ENCODE data around the gene CD34.

The CD34 gene

DNA sequence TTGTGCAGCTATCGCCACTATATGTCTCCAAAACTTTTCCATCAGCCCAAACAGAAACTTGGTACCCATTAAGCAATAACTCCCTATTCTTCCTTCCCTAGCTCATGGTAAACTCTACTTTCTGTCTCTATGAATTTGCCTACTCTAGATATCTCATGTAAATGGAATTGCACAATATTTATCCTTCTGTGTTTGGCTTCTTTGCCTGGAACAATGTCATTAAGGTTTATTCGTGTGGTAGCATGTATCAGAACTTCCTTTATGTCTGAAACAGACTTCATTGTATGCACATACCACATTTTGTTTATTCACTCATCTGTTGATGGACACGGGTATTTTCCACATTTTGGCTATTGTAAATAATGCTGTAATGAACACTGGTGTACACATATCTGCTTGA, 40.7 kb upstream of the CD34 start:
- Histone ChIP-seq H3K4ac (ENCODE audit: low read depth, low read length) (no peak overlapping the region), H2AFZ (ENCODE audit: insufficient read depth, low read length, poor library complexity) (no peak overlapping the region), H3K9me3 (ENCODE audit: insufficient read depth, low read depth, low read length) (no peaks in the 10 kb centered on the region), H3K79me2 (ENCODE audit: control insufficient read depth, insufficient read depth, low read length, poor library complexity) (no peaks in the 10 kb centered on the region), H2BK120ac (ENCODE audit: insufficient read depth, low read length, poor library complexity) (no peak overlapping the region), H3K4me2 (ENCODE audit: low read length) (no peak overlapping the region), H2AK5ac (ENCODE audit: low read length) (no peak overlapping the region), H4K91ac (ENCODE audit: low read depth, low read length) (no peak overlapping the region), H2BK12ac (ENCODE audit: low read length) (no peak overlapping the region), H3K27me3 (ENCODE audit: insufficient read depth, low read length) (no peaks in the 10 kb centered on the region), H2BK5ac (ENCODE audit: low read depth, low read length, poor library complexity) (no peak overlapping the region), H3K9ac (ENCODE audit: low read length) (no peak overlapping the region), H3K14ac (ENCODE audit: low read length) (no peak overlapping the region), H4K8ac (ENCODE audit: low read depth, low read length) (no peak overlapping the region), H3K23ac (ENCODE audit: low read length) (no peak overlapping the region), H3K36me3 (ENCODE audit: control insufficient read depth in 1 of 2, insufficient read depth in 2 of 2, low read length in 2 of 2) (no peaks in the 10 kb centered on the region), H3K4me1 (ENCODE audit: control insufficient read depth in 1 of 2, insufficient read depth in 2 of 2, low read length in 2 of 2) (no peaks in the 10 kb centered on the region), H3K4me3 (ENCODE audit: low read depth, low read length) (no peak overlapping the region), H3K27ac (ENCODE audit: low read depth, low read length) (no peak overlapping the region), H3K79me1 (ENCODE audit: low read length) (no peaks in the 10 kb centered on the region), H4K12ac (ENCODE audit: low read depth, low read length) (no peak overlapping the region), H3K18ac (ENCODE audit: low read length) (no peak overlapping the region)
- no CpG with 5 or more reads among the region's 3 CpGs for WGBS (ENCODE audit: extremely low coverage, insufficient coverage, insufficient read length)
- no peak for DNase-seq

DNA sequence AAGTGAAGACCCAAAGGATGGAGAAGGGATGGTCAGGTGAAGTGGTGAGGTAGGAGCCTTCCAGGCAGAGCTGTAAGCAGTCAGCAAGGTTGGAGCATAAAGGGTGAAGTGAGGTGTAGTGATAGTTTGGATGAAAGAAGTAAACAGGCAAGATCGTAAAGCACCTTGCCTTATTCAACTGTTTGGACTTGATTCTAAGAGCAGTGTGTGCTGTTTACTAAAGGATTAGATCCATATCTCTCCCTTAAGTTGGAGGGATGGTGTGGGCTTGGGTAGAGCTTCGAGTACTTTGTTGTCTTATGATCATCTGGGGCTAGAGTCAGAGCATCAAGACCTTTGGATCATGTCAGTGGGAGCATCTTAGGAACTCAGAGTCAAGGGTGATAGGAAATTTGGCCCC, 39.8 kb upstream of the CD34 start:
- Histone ChIP-seq H3K14ac (ENCODE audit: low read length) (no peak overlapping the region), H4K12ac (ENCODE audit: low read depth, low read length) (no peak overlapping the region), H3K27ac (ENCODE audit: low read depth, low read length) (no peak overlapping the region), H3K27me3 (ENCODE audit: insufficient read depth, low read length) (no peaks in the 10 kb centered on the region), H2BK120ac (ENCODE audit: insufficient read depth, low read length, poor library complexity) (no peak overlapping the region), H3K79me2 (ENCODE audit: control insufficient read depth, insufficient read depth, low read length, poor library complexity) (no peaks in the 10 kb centered on the region), H2AK5ac (ENCODE audit: low read length) (no peak overlapping the region), H3K9me3 (ENCODE audit: insufficient read depth, low read depth, low read length) (no peaks in the 10 kb centered on the region), H3K4me1 (ENCODE audit: control insufficient read depth in 1 of 2, insufficient read depth in 2 of 2, low read length in 2 of 2) (no peaks in the 10 kb centered on the region), H3K4me2 (ENCODE audit: low read length) (no peak overlapping the region), H3K23ac (ENCODE audit: low read length) (no peak overlapping the region), H3K18ac (ENCODE audit: low read length) (no peak overlapping the region), H3K4me3 (ENCODE audit: low read depth, low read length) (no peak overlapping the region), H4K8ac (ENCODE audit: low read depth, low read length) (no peak overlapping the region), H4K91ac (ENCODE audit: low read depth, low read length) (no peak overlapping the region), H2BK5ac (ENCODE audit: low read depth, low read length, poor library complexity) (no peak overlapping the region), H2BK12ac (ENCODE audit: low read length) (no peak overlapping the region), H2AFZ (ENCODE audit: insufficient read depth, low read length, poor library complexity) (no peak overlapping the region), H3K36me3 (ENCODE audit: control insufficient read depth in 1 of 2, insufficient read depth in 2 of 2, low read length in 2 of 2) (no peaks in the 10 kb centered on the region), H3K9ac (ENCODE audit: low read length) (no peak overlapping the region), H3K4ac (ENCODE audit: low read depth, low read length) (no peak overlapping the region), H3K79me1 (ENCODE audit: low read length) (no peaks in the 10 kb centered on the region)
- no peak for DNase-seq
- WGBS (ENCODE audit: extremely low coverage, insufficient coverage, insufficient read length): no CpG with 5 or more reads among the region's 2 CpGs

DNA sequence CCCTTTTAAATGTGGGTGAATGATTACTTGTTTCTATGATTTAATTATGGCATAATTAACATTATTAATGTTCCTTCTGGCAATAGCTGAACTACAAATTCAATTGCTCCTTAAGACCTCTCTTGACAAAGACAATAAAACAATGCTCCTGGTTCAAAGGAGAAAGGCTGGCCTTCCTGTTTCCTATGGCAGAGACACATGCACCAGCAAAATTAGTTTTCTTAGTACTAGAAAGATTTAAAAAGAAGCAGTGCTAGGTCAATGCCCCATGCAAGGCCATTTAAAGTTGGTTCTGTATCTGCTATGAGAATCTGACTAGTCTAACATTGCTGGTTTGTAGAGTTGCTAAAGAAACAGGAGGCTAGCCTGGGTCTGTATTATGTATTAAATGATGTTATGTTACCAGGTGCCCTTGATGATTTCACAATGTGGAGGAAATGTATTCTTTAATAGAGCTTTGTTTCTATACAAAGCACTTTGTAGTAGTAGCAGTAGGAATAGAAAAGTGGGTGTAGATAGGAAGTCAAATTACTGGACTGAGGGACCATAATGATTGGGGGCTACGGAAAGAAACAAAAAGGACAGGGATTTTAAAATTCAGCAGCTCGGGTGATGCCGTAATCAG, 38.8 kb upstream of the CD34 start:
- no peak overlapping the region for H3K9ac ChIP-seq (ENCODE audit: low read length)
- H3K23ac ChIP-seq (ENCODE audit: low read length): no peak overlapping the region
- H3K79me2 ChIP-seq (ENCODE audit: control insufficient read depth, insufficient read depth, low read length, poor library complexity): no peaks in the 10 kb centered on the region

DNA sequence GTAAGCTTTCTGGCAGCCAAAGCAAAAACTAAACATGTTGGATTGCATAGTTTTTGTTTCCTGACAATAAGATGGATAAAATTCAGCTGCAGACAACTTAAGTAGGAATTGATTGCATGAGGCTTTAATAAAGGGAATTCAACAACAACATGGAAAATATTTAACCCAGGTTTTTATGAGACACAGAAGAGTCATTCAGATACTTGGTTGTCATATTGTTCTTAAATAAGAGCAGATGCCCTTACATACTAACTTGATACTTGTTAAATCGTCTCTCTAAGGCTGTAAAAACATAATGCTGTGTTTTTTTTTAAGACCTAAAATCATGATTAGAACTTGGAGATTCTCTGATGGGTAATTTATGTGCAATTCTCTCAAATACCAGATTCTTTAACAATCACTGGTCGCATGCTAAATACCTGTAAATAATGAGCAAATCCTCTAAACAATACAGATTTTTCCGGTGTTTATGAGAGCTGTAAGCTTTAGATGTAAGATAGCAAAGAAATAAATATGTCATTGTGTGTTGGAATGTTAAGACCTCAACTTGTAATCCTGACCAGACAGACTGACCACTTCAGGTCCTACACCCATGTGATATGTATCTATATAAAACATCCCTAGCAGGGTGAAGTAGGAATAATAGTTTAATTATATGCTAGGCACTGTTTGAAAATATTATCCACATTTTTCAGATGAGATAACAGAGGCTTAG, 37.8 kb upstream of the CD34 start:
- H3K4me2 ChIP-seq (ENCODE audit: low read length): no peak overlapping the region
- no peaks in the 10 kb centered on the region for H3K36me3 ChIP-seq (ENCODE audit: control insufficient read depth in 1 of 2, insufficient read depth in 2 of 2, low read length in 2 of 2)
- no peaks in the 10 kb centered on the region for H3K9me3 ChIP-seq (ENCODE audit: insufficient read depth, low read depth, low read length)
- H3K18ac ChIP-seq (ENCODE audit: low read length): no peak overlapping the region
- no peaks in the 10 kb centered on the region for H3K79me2 ChIP-seq (ENCODE audit: control insufficient read depth, insufficient read depth, low read length, poor library complexity)
- no peak overlapping the region for H3K9ac ChIP-seq (ENCODE audit: low read length)
- H4K12ac ChIP-seq (ENCODE audit: low read depth, low read length): no peak overlapping the region
- no peak overlapping the region for H3K23ac ChIP-seq (ENCODE audit: low read length)
- H3K14ac ChIP-seq (ENCODE audit: low read length): no peak overlapping the region
- no peaks in the 10 kb centered on the region for H3K27me3 ChIP-seq (ENCODE audit: insufficient read depth, low read length)
- no peaks in the 10 kb centered on the region for H3K4me1 ChIP-seq (ENCODE audit: control insufficient read depth in 1 of 2, insufficient read depth in 2 of 2, low read length in 2 of 2)
- no peak overlapping the region for H2BK12ac ChIP-seq (ENCODE audit: low read length)
- H2AK5ac ChIP-seq (ENCODE audit: low read length): no peak overlapping the region
- no peak overlapping the region for H4K8ac ChIP-seq (ENCODE audit: low read depth, low read length)
- H2BK120ac ChIP-seq (ENCODE audit: insufficient read depth, low read length, poor library complexity): no peak overlapping the region
- no peak overlapping the region for H3K27ac ChIP-seq (ENCODE audit: low read depth, low read length)
- no peak overlapping the region for H3K4ac ChIP-seq (ENCODE audit: low read depth, low read length)
- H4K91ac ChIP-seq (ENCODE audit: low read depth, low read length): no peak overlapping the region
- WGBS (ENCODE audit: extremely low coverage, insufficient coverage, insufficient read length): no CpG with 5 or more reads among the region's 3 CpGs
- H2AFZ ChIP-seq (ENCODE audit: insufficient read depth, low read length, poor library complexity): no peak overlapping the region
- no peak for DNase-seq
- no peaks in the 10 kb centered on the region for H3K79me1 ChIP-seq (ENCODE audit: low read length)
- no peak overlapping the region for H3K4me3 ChIP-seq (ENCODE audit: low read depth, low read length)
- no peak overlapping the region for H2BK5ac ChIP-seq (ENCODE audit: low read depth, low read length, poor library complexity)

More for the DNA sequence above, 38.8 kb upstream of the CD34 start:
- H3K79me1 ChIP-seq (ENCODE audit: low read length): no peaks in the 10 kb centered on the region
- H3K4ac ChIP-seq (ENCODE audit: low read depth, low read length): no peak overlapping the region
- no peak for DNase-seq
- no peak overlapping the region for H3K4me3 ChIP-seq (ENCODE audit: low read depth, low read length)
- H3K18ac ChIP-seq (ENCODE audit: low read length): no peak overlapping the region
- H3K4me2 ChIP-seq (ENCODE audit: low read length): no peak overlapping the region
- H2AFZ ChIP-seq (ENCODE audit: insufficient read depth, low read length, poor library complexity): no peak overlapping the region
- H3K14ac ChIP-seq (ENCODE audit: low read length): no peak overlapping the region
- no peak overlapping the region for H2BK12ac ChIP-seq (ENCODE audit: low read length)
- no peak overlapping the region for H4K91ac ChIP-seq (ENCODE audit: low read depth, low read length)
- H4K8ac ChIP-seq (ENCODE audit: low read depth, low read length): no peak overlapping the region
- H3K9me3 ChIP-seq (ENCODE audit: insufficient read depth, low read depth, low read length): no peaks in the 10 kb centered on the region
- no peaks in the 10 kb centered on the region for H3K27me3 ChIP-seq (ENCODE audit: insufficient read depth, low read length)
- H2BK5ac ChIP-seq (ENCODE audit: low read depth, low read length, poor library complexity): no peak overlapping the region
- H2AK5ac ChIP-seq (ENCODE audit: low read length): no peak overlapping the region
- H3K27ac ChIP-seq (ENCODE audit: low read depth, low read length): no peak overlapping the region
- H3K36me3 ChIP-seq (ENCODE audit: control insufficient read depth in 1 of 2, insufficient read depth in 2 of 2, low read length in 2 of 2): no peaks in the 10 kb centered on the region
- H3K4me1 ChIP-seq (ENCODE audit: control insufficient read depth in 1 of 2, insufficient read depth in 2 of 2, low read length in 2 of 2): no peaks in the 10 kb centered on the region
- no CpG with 5 or more reads among the region's 3 CpGs for WGBS (ENCODE audit: extremely low coverage, insufficient coverage, insufficient read length)
- no peak overlapping the region for H2BK120ac ChIP-seq (ENCODE audit: insufficient read depth, low read length, poor library complexity)
- no peak overlapping the region for H4K12ac ChIP-seq (ENCODE audit: low read depth, low read length)

Data from trophoblast cell (in vitro differentiated cells and primary cell).